ENCODE results near the gene CARD11. TPM values are rescaled to one million over a fixed set of nuclear protein-coding genes. Genes with fewer than 3 reads are reported as not detected.

Gene CARD11
- total and polyA plus RNA-seq, 2 donors (not counting 1 experiment from before 2014, with no cell fraction given), result 129 to 135 TPM

DNA sequence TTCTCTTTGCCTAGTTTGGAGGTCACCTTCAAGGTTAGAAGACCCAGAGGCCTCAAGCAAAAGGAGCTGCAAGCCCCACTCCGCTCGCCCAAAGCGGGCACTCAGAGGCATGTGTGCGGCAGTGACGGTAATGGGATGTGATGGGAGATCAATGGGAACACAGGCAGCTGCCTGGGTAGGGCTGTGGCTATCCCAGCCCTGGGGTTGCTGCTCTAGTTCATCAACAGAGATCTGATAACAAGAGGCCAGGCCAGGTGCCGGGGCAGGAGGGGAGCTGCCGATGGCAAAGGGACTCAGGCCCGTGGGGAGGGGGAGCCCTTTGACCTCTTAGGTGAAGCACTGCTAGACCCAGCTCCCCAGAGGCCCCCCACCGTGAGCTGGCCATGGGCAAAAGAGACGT lies 147.5 kb downstream of the CARD11 start:
- no peak overlapping the region for H3K4me2 ChIP-seq (replicated peaks; ENCODE audit: low read depth, low read length, poor library complexity, severe bottlenecking)
- no peak overlapping the region for H3K4me3 Mint-ChIP-seq

More for the DNA sequence above, 147.5 kb downstream of the CARD11 start:
- Histone ChIP-seq H3K79me2 (ENCODE audit: control insufficient read depth, insufficient read depth, low read length) (no peaks in the 10 kb centered on the region), H3K9me3 (ENCODE audit: control extremely low read depth in 1 of 3, control insufficient read depth in 2 of 3, insufficient read depth in 1 of 3, low read length in 2 of 3) (peaks cover 0 to 23% (median 0%) of the 10 kb centered on the region in 3 donors), H3K27me3 (replicated peaks in 1 of 4; ENCODE audit: control extremely low read depth in 1 of 4, control insufficient read depth in 3 of 4, insufficient read depth in 4 of 4, low read length in 3 of 4) (no peaks in the 10 kb centered on the region), H3K36me3 (replicated peaks in 1 of 2; ENCODE audit: control extremely low read depth in 1 of 2, control insufficient read depth in 1 of 2, extremely low read depth in 1 of 2, insufficient read depth in 2 of 2, low read length in 1 of 2) (no peaks in the 10 kb centered on the region), H3K9ac (ENCODE audit: low read length) (no peak overlapping the region), H3K27ac (ENCODE audit: low read length in 2 of 2) (no peak overlapping the region), H3K4me1 (ENCODE audit: control insufficient read depth in 2 of 2, insufficient read depth in 2 of 2, low read length in 2 of 2) (peaks cover 23 to 34% of the 10 kb centered on the region in 2 donors), H2AFZ (ENCODE audit: insufficient read depth, low read depth, low read length, poor library complexity, severe bottlenecking) (no peak overlapping the region), H3K4me3 (ENCODE audit: control extremely low read depth in 1 of 5, extremely low read depth in 1 of 5, insufficient read depth in 1 of 5, low read depth in 2 of 5, low read length in 4 of 5) (no peak overlapping the region), H4K20me1 (ENCODE audit: control insufficient read depth, insufficient read depth, low read length, poor library complexity, severe bottlenecking) (no peaks in the 10 kb centered on the region)
- ATAC-seq (ENCODE audit: low read depth) (no peak), DNase-seq (no peak)
- WGBS (ENCODE audit: insufficient coverage), result 83% methylated on average over 6 of the region's 10 CpGs
- Mint-ChIP-seq H3K9me3 (ENCODE audit: insufficient read depth) (no peaks in the 10 kb centered on the region), H3K4me1 (peaks cover 33% of the 10 kb centered on the region), H3K27me3 (no peaks in the 10 kb centered on the region), H3K27ac (peak overlapping the region; percentile 57)
- ChIA-PET CTCF (interaction anchor here (0.6 kb wide), 1 partner anchor 303 kb away, joined by 3 read pairs; no protein-coding TSS in a partner anchor), POLR2A (no interaction called here)
- intact Hi-C loops (cut with micrococcal nuclease), result no loop called here
- no peak for TF ChIP-seq EZH2 (IDR thresholded peaks at IDR 0.05; ENCODE audit: borderline replicate concordance, insufficient read depth, low read depth, low read length, poor library complexity, severe bottlenecking)
- TF ChIP-seq, protein P1, sequence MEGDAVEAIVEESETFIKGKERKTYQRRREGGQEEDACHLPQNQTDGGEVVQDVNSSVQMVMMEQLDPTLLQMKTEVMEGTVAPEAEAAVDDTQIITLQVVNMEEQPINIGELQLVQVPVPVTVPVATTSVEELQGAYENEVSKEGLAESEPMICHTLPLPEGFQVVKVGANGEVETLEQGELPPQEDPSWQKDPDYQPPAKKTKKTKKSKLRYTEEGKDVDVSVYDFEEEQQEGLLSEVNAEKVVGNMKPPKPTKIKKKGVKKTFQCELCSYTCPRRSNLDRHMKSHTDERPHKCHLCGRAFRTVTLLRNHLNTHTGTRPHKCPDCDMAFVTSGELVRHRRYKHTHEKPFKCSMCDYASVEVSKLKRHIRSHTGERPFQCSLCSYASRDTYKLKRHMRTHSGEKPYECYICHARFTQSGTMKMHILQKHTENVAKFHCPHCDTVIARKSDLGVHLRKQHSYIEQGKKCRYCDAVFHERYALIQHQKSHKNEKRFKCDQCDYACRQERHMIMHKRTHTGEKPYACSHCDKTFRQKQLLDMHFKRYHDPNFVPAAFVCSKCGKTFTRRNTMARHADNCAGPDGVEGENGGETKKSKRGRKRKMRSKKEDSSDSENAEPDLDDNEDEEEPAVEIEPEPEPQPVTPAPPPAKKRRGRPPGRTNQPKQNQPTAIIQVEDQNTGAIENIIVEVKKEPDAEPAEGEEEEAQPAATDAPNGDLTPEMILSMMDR (IDR thresholded peaks at IDR 0.05), result no peak
